ENCODE measurements around the gene LHPP. TPM values are rescaled to one million over a fixed set of nuclear protein-coding genes. Genes with fewer than 3 reads are reported as not detected.

The LHPP gene
- total RNA-seq, 1 donor from 2014 or later, result 19.6 TPM

GRCh38 chr10:124618470-124619073, 156.9 kb downstream of the LHPP start:
- peaks cover 14% of the 10 kb centered on the region for H3K4me1 Mint-ChIP-seq
- TF ChIP-seq CTCF (IDR thresholded peaks at IDR 0.05; ENCODE audit: unreplicated experiment), result no peak
- H3K27me3 Mint-ChIP-seq (ENCODE audit: low read depth), result no peaks in the 10 kb centered on the region
- H3K36me3 Mint-ChIP-seq, result peaks cover 6% of the 10 kb centered on the region
- H3K27ac Mint-ChIP-seq, result no peak overlapping the region
- H3K4me3 Mint-ChIP-seq, result no peak overlapping the region
- DNase-seq (ENCODE audit: low spot score in 2 of 2, unreplicated experiment in 2 of 2), result no peak
- H3K9me3 Mint-ChIP-seq, result no peaks in the 10 kb centered on the region

- Mint-ChIP-seq H3K4me3 (no peak overlapping the region), H3K36me3 (peaks cover 6% of the 10 kb centered on the region), H3K9me3 (no peaks in the 10 kb centered on the region), H3K27me3 (ENCODE audit: low read depth) (no peaks in the 10 kb centered on the region), H3K27ac (peak overlapping the region; percentile 85), H3K4me1 (peaks cover 14% of the 10 kb centered on the region)
- TF ChIP-seq CTCF (IDR thresholded peaks at IDR 0.05; ENCODE audit: unreplicated experiment), result no peak
- no peak for DNase-seq (ENCODE audit: low spot score in 2 of 2, unreplicated experiment in 2 of 2)
Measured at GRCh38 chr10:124619195-124619594, 157.6 kb downstream of the LHPP start.

GRCh38 chr10:124619802-124620490, 158.3 kb downstream of the LHPP start:
- peaks cover 14% of the 10 kb centered on the region for H3K4me1 Mint-ChIP-seq
- H3K36me3 Mint-ChIP-seq, result peaks cover 6% of the 10 kb centered on the region
- DNase-seq (ENCODE audit: low spot score in 2 of 2, unreplicated experiment in 2 of 2), result no peak
- H3K9me3 Mint-ChIP-seq, result no peaks in the 10 kb centered on the region
- no peak overlapping the region for H3K27ac Mint-ChIP-seq
- no peak overlapping the region for H3K4me3 Mint-ChIP-seq
- no peaks in the 10 kb centered on the region for H3K27me3 Mint-ChIP-seq (ENCODE audit: low read depth)
- no peak for TF ChIP-seq CTCF (IDR thresholded peaks at IDR 0.05; ENCODE audit: unreplicated experiment)

- TF ChIP-seq CTCF (IDR thresholded peaks at IDR 0.05; ENCODE audit: unreplicated experiment), result no peak
- Mint-ChIP-seq H3K4me1 (peaks cover 14% of the 10 kb centered on the region), H3K27me3 (ENCODE audit: low read depth) (no peaks in the 10 kb centered on the region), H3K4me3 (no peak overlapping the region), H3K27ac (no peak overlapping the region), H3K36me3 (peaks cover 6% of the 10 kb centered on the region), H3K9me3 (no peaks in the 10 kb centered on the region)
- no peak for DNase-seq (ENCODE audit: low spot score in 2 of 2, unreplicated experiment in 2 of 2)
Measured at GRCh38 chr10:124621637-124622036, 160.0 kb downstream of the LHPP start.

GRCh38 chr10:124622158-124622557, 160.5 kb downstream of the LHPP start:
- TF ChIP-seq CTCF (IDR thresholded peaks at IDR 0.05; ENCODE audit: unreplicated experiment), result no peak
- Mint-ChIP-seq H3K4me3 (no peak overlapping the region), H3K9me3 (no peaks in the 10 kb centered on the region), H3K27me3 (ENCODE audit: low read depth) (no peaks in the 10 kb centered on the region), H3K36me3 (peaks cover 4% of the 10 kb centered on the region), H3K27ac (no peak overlapping the region), H3K4me1 (peaks cover 14% of the 10 kb centered on the region)
- DNase-seq (ENCODE audit: low spot score in 2 of 2, unreplicated experiment in 2 of 2), result no peak
